ENCODE results near the gene CSNK1E.

CSNK1E gene

DNA sequence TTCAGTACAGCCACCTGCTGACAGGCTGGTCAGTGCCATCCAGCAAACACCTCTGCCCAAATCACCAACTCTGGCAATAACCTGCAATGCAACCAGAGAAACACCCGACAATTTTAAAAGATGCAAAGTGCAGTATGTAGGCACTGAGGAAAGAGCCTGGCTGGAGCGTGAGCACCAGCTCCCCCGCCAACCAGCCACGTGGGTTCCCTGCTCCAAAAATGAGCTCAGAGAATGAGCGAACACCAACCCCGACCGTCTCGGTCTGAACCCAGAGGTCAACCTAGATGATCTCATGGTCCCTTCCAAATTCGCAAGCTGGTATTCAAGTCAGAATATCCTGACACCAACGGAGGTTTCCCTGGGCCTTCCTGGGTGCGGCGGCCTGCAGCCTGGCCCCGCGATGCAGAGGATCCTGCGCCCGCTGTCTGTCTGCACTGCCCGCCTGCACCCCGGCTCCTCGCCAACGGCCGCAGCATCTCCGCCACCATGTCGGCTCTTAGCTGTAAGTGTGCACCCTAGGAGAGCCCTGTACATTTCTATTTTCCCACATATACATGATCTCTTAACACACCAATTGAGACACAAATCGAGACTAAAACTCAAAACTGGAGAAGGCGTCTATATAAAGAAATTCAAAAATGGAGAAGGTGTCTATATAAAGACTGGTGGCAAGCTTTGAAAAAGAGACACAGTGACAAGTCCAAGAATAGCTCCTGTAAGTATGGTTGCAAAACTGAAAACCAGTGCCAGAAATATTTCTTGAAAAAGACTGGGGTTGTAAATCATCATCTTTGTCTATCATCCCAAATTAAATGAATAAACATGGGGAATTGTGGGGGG is 67.2 kb downstream of the CSNK1E start:
- no peak for DNase-seq (ENCODE audit: low read depth in 2 of 2)

DNA sequence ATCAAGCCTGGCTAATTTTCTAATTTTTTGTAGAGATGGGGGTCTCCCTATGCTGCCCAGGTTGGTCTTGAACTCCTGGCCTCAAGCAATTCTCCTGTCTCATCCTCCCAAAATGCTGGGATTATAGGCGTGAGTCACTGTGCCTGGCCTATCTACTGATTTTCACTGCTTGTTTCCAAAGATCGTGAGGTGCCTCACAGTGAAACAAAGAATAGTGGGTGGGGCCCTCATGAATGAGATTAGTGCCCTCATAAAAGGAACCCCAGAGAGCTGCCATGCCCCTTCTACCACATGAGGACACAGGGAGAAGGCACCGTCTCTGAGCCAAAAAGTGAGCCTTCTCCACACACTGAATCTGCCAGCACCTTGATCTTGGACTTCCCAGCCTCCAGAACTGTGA is 67.9 kb downstream of the CSNK1E start:
- DNase-seq (ENCODE audit: low read depth in 2 of 2), result no peak

DNA sequence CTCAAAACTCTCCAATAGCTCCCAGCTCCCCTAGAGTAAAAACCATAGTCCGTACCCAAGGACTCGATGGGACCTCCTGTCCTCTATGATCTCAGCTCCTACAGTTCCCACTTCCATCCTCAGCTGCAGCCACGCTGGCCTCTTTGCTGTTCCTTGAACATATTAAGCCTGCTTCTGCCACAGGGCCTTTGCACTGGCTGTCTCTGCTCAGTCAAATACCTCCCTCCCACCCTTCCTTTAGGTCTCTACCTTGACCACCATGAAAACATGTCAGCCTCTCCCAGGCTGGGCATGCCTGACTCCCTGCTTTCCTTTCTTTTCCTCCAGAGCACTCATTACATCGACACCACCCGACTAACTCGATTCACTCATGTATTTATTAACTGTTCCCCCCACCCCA is 69.0 kb downstream of the CSNK1E start:
- DNase-seq (ENCODE audit: low read depth in 2 of 2), result no peak

- DNase-seq (ENCODE audit: low read depth in 2 of 2), result no peak
These were observed 69.5 kb downstream of the CSNK1E start for GRCh38 chr22:38247713-38248112.

GRCh38 chr22:38246692-38247091 is 70.5 kb downstream of the CSNK1E start:
- DNase-seq (ENCODE audit: low read depth in 2 of 2), result no peak

DNA sequence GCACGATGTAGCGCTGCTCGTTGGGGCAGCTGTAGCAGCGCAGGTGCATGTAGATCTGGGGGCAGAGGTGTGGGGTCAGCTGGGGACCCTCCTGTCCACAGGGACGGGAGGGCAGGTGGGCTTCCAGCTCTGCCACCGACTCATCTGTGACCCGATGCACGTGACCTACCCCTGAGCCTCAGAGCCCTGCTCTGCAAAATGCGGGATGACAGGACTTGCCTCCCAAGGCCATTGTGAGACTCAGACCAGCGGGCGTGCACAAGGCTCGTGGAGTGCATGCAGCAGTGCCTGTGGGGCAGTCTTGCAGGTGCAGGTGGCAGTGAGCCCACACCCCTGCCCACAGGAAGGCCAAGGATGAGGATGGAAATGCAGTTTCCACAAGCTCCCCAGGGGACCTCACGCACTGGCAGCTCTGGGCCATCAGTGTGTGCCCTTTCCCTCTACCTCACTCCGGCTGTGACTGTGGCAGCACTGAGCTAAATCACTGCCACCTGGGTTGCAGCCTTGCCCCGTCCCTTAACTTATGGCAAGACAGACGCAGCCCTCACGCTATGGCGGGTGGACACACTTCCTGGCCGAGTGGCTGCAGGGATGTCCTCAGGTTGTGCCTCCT is 71.1 kb downstream of the CSNK1E start:
- no peak for DNase-seq (ENCODE audit: low read depth in 2 of 2)

DNA sequence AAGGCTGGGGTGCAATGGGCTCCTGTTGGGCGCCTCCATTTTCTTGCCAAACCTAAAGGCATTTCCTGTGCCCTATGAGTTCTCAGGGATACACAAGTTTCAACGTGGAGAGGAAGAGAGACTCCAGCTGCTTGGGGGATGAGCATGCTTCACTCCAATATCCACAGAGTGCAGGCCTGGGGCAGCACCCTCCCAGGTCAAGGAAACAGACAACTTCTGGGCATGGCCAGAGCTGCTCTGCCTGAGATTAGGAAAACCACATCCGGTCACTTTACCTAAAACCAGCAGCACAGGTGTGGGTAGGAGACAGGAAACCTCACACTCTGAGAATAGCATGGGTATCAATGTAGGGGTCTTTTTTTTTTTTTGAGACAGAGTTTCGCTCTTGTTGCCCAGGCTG is 73.1 kb downstream of the CSNK1E start:
- DNase-seq (ENCODE audit: low read depth in 2 of 2), result no peak

GRCh38 chr22:38243007-38243765 is 74.0 kb downstream of the CSNK1E start:
- no peak for DNase-seq (ENCODE audit: low read depth in 2 of 2)

DNA sequence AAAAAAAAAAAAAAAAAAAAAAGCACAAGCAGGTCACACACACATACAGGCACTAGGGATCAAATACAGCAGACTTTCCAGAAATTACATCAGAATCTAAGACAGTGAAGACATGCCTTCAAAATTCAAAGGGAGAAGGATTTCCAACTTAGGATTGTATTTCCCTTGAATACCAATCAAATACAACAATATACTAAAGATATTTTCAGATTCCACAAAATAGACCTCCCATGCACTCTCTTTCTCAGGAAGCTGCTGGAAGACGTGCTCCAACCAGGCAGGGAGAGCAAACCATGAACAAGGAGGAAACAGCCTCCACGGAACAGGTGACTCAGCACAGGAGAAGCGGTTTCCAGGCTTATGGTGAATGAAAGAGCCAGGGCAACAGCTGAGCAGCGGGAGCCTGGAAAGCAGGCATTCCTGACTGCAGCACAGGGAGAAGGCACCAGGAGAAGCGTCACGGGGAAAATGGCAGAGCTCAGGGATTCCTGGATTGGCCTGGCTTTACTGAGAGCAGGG is 76.4 kb downstream of the CSNK1E start:
- DNase-seq (ENCODE audit: low read depth in 2 of 2), result no peak
